Measurements from ENCODE around the gene ZHX3. TPM values are rescaled to one million over a fixed set of nuclear protein-coding genes. Genes with fewer than 3 reads are reported as not detected.

The ZHX3 gene
- total RNA-seq, 1 experiment from 2014 or later = 22.7 TPM

DNA sequence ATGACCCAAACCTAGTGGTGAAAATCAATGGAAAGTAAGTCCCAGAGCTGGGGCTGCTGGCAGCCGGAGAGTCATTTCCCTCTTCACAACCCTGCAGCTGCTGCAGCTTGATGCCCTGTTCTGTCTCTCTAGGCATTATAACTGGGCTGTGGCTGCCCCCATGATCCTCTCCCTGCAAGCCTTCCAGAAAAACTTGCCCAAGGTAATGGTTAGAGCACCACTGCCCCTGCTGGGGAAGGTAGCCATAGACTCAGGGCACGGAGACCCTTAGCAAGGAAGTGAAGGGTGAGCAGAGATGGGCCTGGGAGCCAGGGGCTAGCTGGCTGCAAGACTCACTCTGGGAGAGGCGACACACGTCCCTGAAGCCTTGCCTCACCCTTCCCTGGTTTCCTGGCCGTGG, 35.1 kb upstream of the ZHX3 start:
- CTCF ChIA-PET = interaction anchor here (1.5 kb wide), 1 partner anchor 12 kb away, joined by 4 read pairs; the partner anchor contains the start of gene LPIN3

DNA sequence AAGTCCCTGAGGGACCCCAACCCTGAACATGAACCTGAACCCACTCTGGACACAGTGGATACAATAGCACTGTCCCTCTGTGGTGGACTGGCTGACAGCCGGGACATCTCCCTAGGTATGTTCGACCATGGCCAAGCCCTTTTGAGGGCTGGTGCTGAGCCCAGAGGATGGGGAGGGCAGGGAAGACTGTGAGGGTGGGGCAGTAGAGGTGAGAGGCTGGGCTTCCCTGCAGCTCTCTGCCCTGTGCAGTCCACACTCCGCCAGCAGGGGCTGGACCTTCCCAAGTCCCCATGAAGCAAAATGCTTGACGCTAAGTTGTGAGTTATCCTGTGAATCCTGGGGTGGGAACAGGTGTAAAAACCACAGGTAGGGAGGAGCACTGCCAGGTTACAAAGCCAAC, 34.6 kb upstream of the ZHX3 start:
- BruUV-seq (replicated peaks) = no TSS peak
- no peaks in the 10 kb centered on the region for H3K36me3 Mint-ChIP-seq (ENCODE audit: insufficient read depth, unreplicated experiment)
- TF ChIP-seq, protein P1, sequence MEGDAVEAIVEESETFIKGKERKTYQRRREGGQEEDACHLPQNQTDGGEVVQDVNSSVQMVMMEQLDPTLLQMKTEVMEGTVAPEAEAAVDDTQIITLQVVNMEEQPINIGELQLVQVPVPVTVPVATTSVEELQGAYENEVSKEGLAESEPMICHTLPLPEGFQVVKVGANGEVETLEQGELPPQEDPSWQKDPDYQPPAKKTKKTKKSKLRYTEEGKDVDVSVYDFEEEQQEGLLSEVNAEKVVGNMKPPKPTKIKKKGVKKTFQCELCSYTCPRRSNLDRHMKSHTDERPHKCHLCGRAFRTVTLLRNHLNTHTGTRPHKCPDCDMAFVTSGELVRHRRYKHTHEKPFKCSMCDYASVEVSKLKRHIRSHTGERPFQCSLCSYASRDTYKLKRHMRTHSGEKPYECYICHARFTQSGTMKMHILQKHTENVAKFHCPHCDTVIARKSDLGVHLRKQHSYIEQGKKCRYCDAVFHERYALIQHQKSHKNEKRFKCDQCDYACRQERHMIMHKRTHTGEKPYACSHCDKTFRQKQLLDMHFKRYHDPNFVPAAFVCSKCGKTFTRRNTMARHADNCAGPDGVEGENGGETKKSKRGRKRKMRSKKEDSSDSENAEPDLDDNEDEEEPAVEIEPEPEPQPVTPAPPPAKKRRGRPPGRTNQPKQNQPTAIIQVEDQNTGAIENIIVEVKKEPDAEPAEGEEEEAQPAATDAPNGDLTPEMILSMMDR (IDR thresholded peaks at IDR 0.05; ENCODE audit: unreplicated experiment) = no peak
- CTCF ChIA-PET = no interaction called here
- no peak overlapping the region for H3K4me3 Mint-ChIP-seq (ENCODE audit: low read depth, unreplicated experiment)
- no peaks in the 10 kb centered on the region for H3K9me3 Mint-ChIP-seq (ENCODE audit: low read depth, unreplicated experiment)
- no peak for DNase-seq
- H3K27me3 Mint-ChIP-seq (ENCODE audit: unreplicated experiment) = no peaks in the 10 kb centered on the region
- H3K27ac Mint-ChIP-seq (ENCODE audit: unreplicated experiment) = no peak overlapping the region
- intact Hi-C loops (cut with micrococcal nuclease; ENCODE audit: unreplicated experiment) = no loop called here
- H3K4me1 Mint-ChIP-seq (ENCODE audit: low read depth, unreplicated experiment) = no peaks in the 10 kb centered on the region

More for the DNA sequence above, 35.1 kb upstream of the ZHX3 start:
- TF ChIP-seq, protein P1 (IDR thresholded peaks at IDR 0.05; ENCODE audit: unreplicated experiment) = no peak
- no peak for DNase-seq
- H3K9me3 Mint-ChIP-seq (ENCODE audit: low read depth, unreplicated experiment) = no peaks in the 10 kb centered on the region
- H3K4me3 Mint-ChIP-seq (ENCODE audit: low read depth, unreplicated experiment) = no peak overlapping the region
- H3K36me3 Mint-ChIP-seq (ENCODE audit: insufficient read depth, unreplicated experiment) = no peaks in the 10 kb centered on the region
- no peak overlapping the region for H3K27ac Mint-ChIP-seq (ENCODE audit: unreplicated experiment)
- no peaks in the 10 kb centered on the region for H3K27me3 Mint-ChIP-seq (ENCODE audit: unreplicated experiment)
- BruUV-seq (replicated peaks) = no TSS peak
- H3K4me1 Mint-ChIP-seq (ENCODE audit: low read depth, unreplicated experiment) = no peaks in the 10 kb centered on the region
- intact Hi-C loops (cut with micrococcal nuclease; ENCODE audit: unreplicated experiment) = no loop called here

DNA sequence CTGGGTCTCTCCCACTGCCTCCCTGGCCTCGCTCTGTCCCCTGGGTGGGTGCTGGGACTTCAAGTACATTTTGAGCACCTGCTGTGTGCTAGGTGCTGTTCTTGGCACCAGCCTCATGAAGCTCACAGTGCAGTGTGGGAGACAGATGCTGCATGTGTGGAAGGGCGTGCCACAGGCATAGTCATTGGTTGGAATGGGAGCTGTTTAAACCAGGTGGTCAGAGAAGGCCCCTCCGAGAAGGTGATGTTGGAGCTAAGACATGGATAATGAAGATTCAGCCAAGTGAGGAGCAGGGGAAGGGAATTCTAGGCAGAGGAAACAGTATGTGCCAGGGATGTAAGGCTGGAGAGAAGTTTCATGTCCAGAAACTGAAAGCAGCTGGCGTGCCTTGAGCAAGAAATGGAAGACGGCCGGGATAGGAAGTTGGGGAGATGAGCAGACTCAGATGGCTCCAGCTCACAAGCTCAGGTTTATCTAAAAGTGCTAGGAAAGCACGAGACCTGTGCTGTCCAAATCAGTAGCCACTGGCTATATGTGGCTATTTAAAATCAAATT, 33.0 kb upstream of the ZHX3 start:
- Mint-ChIP-seq H3K9me3 (ENCODE audit: low read depth, unreplicated experiment) (no peaks in the 10 kb centered on the region), H3K4me3 (ENCODE audit: low read depth, unreplicated experiment) (no peak overlapping the region), H3K36me3 (ENCODE audit: insufficient read depth, unreplicated experiment) (no peaks in the 10 kb centered on the region), H3K4me1 (ENCODE audit: low read depth, unreplicated experiment) (no peaks in the 10 kb centered on the region), H3K27me3 (ENCODE audit: unreplicated experiment) (no peaks in the 10 kb centered on the region), H3K27ac (ENCODE audit: unreplicated experiment) (no peak overlapping the region)
- TF ChIP-seq, protein P1 (IDR thresholded peaks at IDR 0.05; ENCODE audit: unreplicated experiment) = no peak
- intact Hi-C loops (cut with micrococcal nuclease; ENCODE audit: unreplicated experiment) = no loop called here
- no TSS peak for BruUV-seq (replicated peaks)
- DNase-seq = no peak
- CTCF ChIA-PET = interaction anchor here (0.6 to 1.5 kb wide), 2 partner anchors 10 to 43 kb away, joined by 4 to 6 read pairs; partner anchors contain the start of gene LPIN3

DNA sequence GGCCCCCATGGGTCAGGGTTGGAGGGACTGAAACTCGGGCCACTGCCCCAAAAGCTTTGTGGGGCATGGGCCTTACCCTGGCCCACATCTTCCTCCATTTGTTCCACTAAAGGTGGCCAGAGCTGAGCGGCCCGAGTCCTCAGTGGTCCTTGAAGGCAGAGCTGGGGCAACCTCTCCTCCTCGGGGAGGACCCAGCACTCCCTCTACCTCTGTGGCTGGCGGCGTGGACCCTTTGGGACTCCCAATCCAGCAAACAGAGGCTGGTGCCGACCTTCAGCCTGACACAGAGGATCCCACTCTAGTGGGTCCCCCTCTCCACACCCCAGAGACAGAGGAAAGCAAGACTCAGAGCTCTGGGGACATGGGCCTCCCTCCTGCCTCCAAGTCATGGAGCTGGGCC, 32.4 kb upstream of the ZHX3 start:
- no peaks in the 10 kb centered on the region for H3K36me3 Mint-ChIP-seq (ENCODE audit: insufficient read depth, unreplicated experiment)
- intact Hi-C loops (cut with micrococcal nuclease; ENCODE audit: unreplicated experiment) = no loop called here
- H3K9me3 Mint-ChIP-seq (ENCODE audit: low read depth, unreplicated experiment) = no peaks in the 10 kb centered on the region
- no peak overlapping the region for H3K4me3 Mint-ChIP-seq (ENCODE audit: low read depth, unreplicated experiment)
- DNase-seq = no peak
- CTCF ChIA-PET = interaction anchor here (0.6 to 1.5 kb wide), 2 partner anchors 9 to 43 kb away, joined by 4 to 6 read pairs; partner anchors contain the start of gene LPIN3
- BruUV-seq (replicated peaks) = no TSS peak
- no peak overlapping the region for H3K27ac Mint-ChIP-seq (ENCODE audit: unreplicated experiment)
- no peaks in the 10 kb centered on the region for H3K27me3 Mint-ChIP-seq (ENCODE audit: unreplicated experiment)
- no peaks in the 10 kb centered on the region for H3K4me1 Mint-ChIP-seq (ENCODE audit: low read depth, unreplicated experiment)
- TF ChIP-seq, protein P1 (IDR thresholded peaks at IDR 0.05; ENCODE audit: unreplicated experiment) = no peak
